ENCODE data around the gene MAP7D3. TPM values are rescaled to one million over a fixed set of nuclear protein-coding genes. Genes with fewer than 3 reads are reported as not detected.
A peak's percentile ranks its signal among the peaks of the same experiment; 100 is the strongest.

The MAP7D3 gene
- polyA plus RNA-seq, 3 donors = 1.8 to 3.4 (median 2.9) TPM

GRCh38 chrX:136207546-136207945 is 43.7 kb downstream of the MAP7D3 start:
- no peak for TF ChIP-seq CTCF (IDR thresholded peaks at IDR 0.05)
- Mint-ChIP-seq H3K36me3 (no peaks in the 10 kb centered on the region), H3K27me3 (ENCODE audit: low read depth in 3 of 3) (peaks cover 0 to 15% (median 0%) of the 10 kb centered on the region in 3 donors), H3K9me3 (peaks cover 0 to 2% (median 0%) of the 10 kb centered on the region in 7 donors), H3K27ac (peak overlapping the region in 1 of 7 donors; percentile 32), H3K4me1 (peaks cover 23% of the 10 kb centered on the region), H3K4me3 (no peak overlapping the region)
- Histone ChIP-seq H3K79me2 (ENCODE audit: insufficient read depth, low read length) (no peaks in the 10 kb centered on the region), H3K27ac (ENCODE audit: low read depth in 1 of 2, low read length in 2 of 2) (no peak overlapping the region), H3K4me3 (replicated peaks in 1 of 3; ENCODE audit: low read depth in 2 of 3, low read length in 3 of 3) (no peak overlapping the region), H3K9ac (ENCODE audit: insufficient read depth, low read length, poor library complexity, severe bottlenecking) (no peak overlapping the region), H3K4me1 (ENCODE audit: control insufficient read depth in 1 of 2, insufficient read depth in 2 of 2, low read length in 2 of 2) (peaks cover 11 to 28% of the 10 kb centered on the region in 2 donors), H3K27me3 (ENCODE audit: control insufficient read depth in 2 of 2, insufficient read depth in 2 of 2, low read length in 2 of 2) (no peaks in the 10 kb centered on the region), H2AFZ (ENCODE audit: insufficient read depth, low read depth, low read length, poor library complexity, severe bottlenecking) (no peak overlapping the region), H3K9me3 (replicated peaks in 1 of 2; ENCODE audit: control insufficient read depth in 1 of 2, insufficient read depth in 1 of 2, low read length in 2 of 2) (no peaks in the 10 kb centered on the region), H3K4me2 (replicated peaks; ENCODE audit: extremely low read depth, low read length, poor library complexity, severe bottlenecking) (no peak overlapping the region), H3K36me3 (replicated peaks in 1 of 2; ENCODE audit: control insufficient read depth in 1 of 2, insufficient read depth in 2 of 2, low read length in 2 of 2) (no peaks in the 10 kb centered on the region), H4K20me1 (ENCODE audit: insufficient read depth, low read length) (no peaks in the 10 kb centered on the region)
- intact Hi-C loops (cut with micrococcal nuclease) = no loop called here
- WGBS (ENCODE audit: insufficient coverage) = 100% methylated on average over 2 of the region's 4 CpGs
- no peak for DNase-seq

DNA sequence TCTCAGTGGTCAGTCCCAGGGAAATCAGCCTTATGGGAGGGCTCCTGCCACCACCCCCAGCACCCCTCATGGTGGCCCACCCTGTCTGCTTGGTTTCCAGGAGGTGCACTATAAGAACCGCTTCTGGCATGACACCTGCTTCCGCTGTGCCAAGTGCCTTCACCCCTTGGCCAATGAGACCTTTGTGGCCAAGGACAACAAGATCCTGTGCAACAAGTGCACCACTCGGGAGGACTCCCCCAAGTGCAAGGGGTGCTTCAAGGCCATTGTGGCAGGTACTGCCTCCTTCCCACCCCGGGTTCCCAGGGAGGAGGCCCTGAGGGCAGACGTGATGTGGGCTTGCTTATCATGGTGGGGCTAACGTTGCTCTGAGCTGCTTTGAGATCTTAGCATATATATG is 44.3 kb downstream of the MAP7D3 start:
- Histone ChIP-seq H3K36me3 (replicated peaks in 1 of 2; ENCODE audit: control insufficient read depth in 1 of 2, insufficient read depth in 2 of 2, low read length in 2 of 2) (no peaks in the 10 kb centered on the region), H3K9me3 (replicated peaks in 1 of 2; ENCODE audit: control insufficient read depth in 1 of 2, insufficient read depth in 1 of 2, low read length in 2 of 2) (no peaks in the 10 kb centered on the region), H3K4me3 (replicated peaks in 1 of 3; ENCODE audit: low read depth in 2 of 3, low read length in 3 of 3) (no peak overlapping the region), H3K79me2 (ENCODE audit: insufficient read depth, low read length) (no peaks in the 10 kb centered on the region), H4K20me1 (ENCODE audit: insufficient read depth, low read length) (no peaks in the 10 kb centered on the region), H3K4me2 (replicated peaks; ENCODE audit: extremely low read depth, low read length, poor library complexity, severe bottlenecking) (no peak overlapping the region), H2AFZ (ENCODE audit: insufficient read depth, low read depth, low read length, poor library complexity, severe bottlenecking) (no peak overlapping the region), H3K27ac (ENCODE audit: low read depth in 1 of 2, low read length in 2 of 2) (no peak overlapping the region), H3K27me3 (ENCODE audit: control insufficient read depth in 2 of 2, insufficient read depth in 2 of 2, low read length in 2 of 2) (no peaks in the 10 kb centered on the region), H3K4me1 (ENCODE audit: control insufficient read depth in 1 of 2, insufficient read depth in 2 of 2, low read length in 2 of 2) (peaks cover 11 to 28% of the 10 kb centered on the region in 2 donors), H3K9ac (ENCODE audit: insufficient read depth, low read length, poor library complexity, severe bottlenecking) (no peak overlapping the region)
- H3K27me3 Mint-ChIP-seq (ENCODE audit: low read depth in 3 of 3) = peaks cover 0 to 13% (median 0%) of the 10 kb centered on the region in 3 donors
- 90% methylated on average over 3 of the region's 6 CpGs for WGBS (ENCODE audit: insufficient coverage)
- peaks cover 0 to 2% (median 0%) of the 10 kb centered on the region in 7 donors for H3K9me3 Mint-ChIP-seq
- no peak overlapping the region for H3K4me3 Mint-ChIP-seq
- no peak overlapping the region for H3K27ac Mint-ChIP-seq
- no peak for DNase-seq
- TF ChIP-seq CTCF (IDR thresholded peaks at IDR 0.05) = no peak
- H3K4me1 Mint-ChIP-seq = peaks cover 23% of the 10 kb centered on the region
- intact Hi-C loops (cut with micrococcal nuclease) = no loop called here
- no peaks in the 10 kb centered on the region for H3K36me3 Mint-ChIP-seq
